ENCODE measurements around the gene PATZ1. TPM values are rescaled to one million over a fixed set of nuclear protein-coding genes. Genes with fewer than 3 reads are reported as not detected.

PATZ1 gene
- total and polyA plus RNA-seq, 2 donors (not counting 3 experiments of a cell fraction or from before 2014, with no cell fraction given) = 19.7 to 23.7 TPM

- dilution Hi-C loops (cut with MboI; ENCODE audit: extremely low pct_ligation_motif_present, low sequenced_read_pairs) = no loop called here
- CTCF ChIA-PET = interaction anchor here (2.4 kb wide), 1 partner anchor 28 kb away, joined by 8 read pairs; no protein-coding TSS in a partner anchor
- intact Hi-C loops (cut with micrococcal nuclease) = no loop called here
Observed at GRCh38 chr22:31341386-31342088, 4.6 kb downstream of the PATZ1 start.

GRCh38 chr22:31340765-31341247, 5.3 kb downstream of the PATZ1 start:
- Histone ChIP-seq H3K4me1 (ENCODE audit: control insufficient read depth, extremely low read depth, insufficient read depth, low read length) (peaks cover 27% of the 10 kb centered on the region), H3K9ac (replicated peaks; ENCODE audit: extremely low read depth, insufficient read depth, low read length) (no peak overlapping the region), H3K9me1 (replicated peaks; ENCODE audit: control insufficient read depth, extremely low read depth, insufficient read depth, low read length) (no peaks in the 10 kb centered on the region), H3K9me3 (replicated peaks; ENCODE audit: control insufficient read depth, insufficient read depth, low read length) (no peaks in the 10 kb centered on the region), H3K79me2 (ENCODE audit: control insufficient read depth, insufficient read depth, low read length) (peaks cover 19% of the 10 kb centered on the region), H3K27ac (ENCODE audit: insufficient read depth, low read depth, low read length) (no peak overlapping the region), H3K27me3 (ENCODE audit: control insufficient read depth in 2 of 2, insufficient read depth in 2 of 2, low read length in 2 of 2) (no peaks in the 10 kb centered on the region), H4K20me1 (replicated peaks; ENCODE audit: control insufficient read depth, extremely low read depth, insufficient read depth, low read length) (no peaks in the 10 kb centered on the region), H2AFZ (ENCODE audit: low read depth, low read length) (no peak overlapping the region), H3K4me3 (replicated peaks in 1 of 3; ENCODE audit: insufficient read depth in 1 of 3, low read depth in 1 of 3, low read length in 3 of 3) (no peak overlapping the region), H3K36me3 (ENCODE audit: control insufficient read depth in 2 of 2, extremely low read depth in 1 of 2, insufficient read depth in 2 of 2, low read length in 2 of 2) (peaks cover 4 to 11% of the 10 kb centered on the region in 2 experiments), H3K4me2 (ENCODE audit: insufficient read depth, low read length) (no peak overlapping the region)
- no peak for TF ChIP-seq FOS (IDR thresholded peaks at IDR 0.05; ENCODE audit: borderline replicate concordance, insufficient read depth, low read length)
- TF ChIP-seq MYC (IDR thresholded peaks at IDR 0.05; ENCODE audit: low read depth, low read length) = no peak
- no peak for TF ChIP-seq GATA2 (IDR thresholded peaks at IDR 0.05; ENCODE audit: insufficient read depth, insufficient read length, low read depth, low read length)
- no peak for TF ChIP-seq MAX (IDR thresholded peaks at IDR 0.05; ENCODE audit: insufficient read depth, insufficient read length)
- no peak for TF ChIP-seq EZH2 (IDR thresholded peaks at IDR 0.05; ENCODE audit: borderline replicate concordance, low read depth, low read length, severe bottlenecking)
- no peak for TF ChIP-seq CTCF (IDR thresholded peaks at IDR 0.05; ENCODE audit: extremely low read depth in 1 of 2, insufficient read depth in 1 of 2, low read depth in 1 of 2, low read length in 2 of 2)
- TF ChIP-seq POLR2AphosphoS5 (IDR thresholded peaks at IDR 0.05; ENCODE audit: insufficient read depth, low read depth, low read length) = no peak
- no peak for TF ChIP-seq JUN (IDR thresholded peaks at IDR 0.05; ENCODE audit: borderline replicate concordance, insufficient read depth, insufficient read length, low read depth)
- TF ChIP-seq POLR2A (IDR thresholded peaks at IDR 0.05; ENCODE audit: low read depth, low read length) = no peak
- POLR2A ChIA-PET = no interaction called here
- dilution Hi-C loops (cut with MboI; ENCODE audit: extremely low pct_ligation_motif_present, low sequenced_read_pairs) (no loop called here), intact Hi-C loops (cut with micrococcal nuclease) (no loop called here)
- FAIRE-seq (no peak), DNase-seq (ENCODE audit: low read depth, low spot score) (no peak)
- BruUV-seq (replicated peaks) = no TSS peak
- CTCF ChIA-PET = interaction anchor here (0.5 to 2.4 kb wide), 2 partner anchors 27 to 487 kb away, joined by 3 to 8 read pairs; no protein-coding TSS in a partner anchor

More at GRCh38 chr22:31341386-31342088, 4.6 kb downstream of the PATZ1 start:
- TF ChIP-seq MYC (IDR thresholded peaks at IDR 0.05; ENCODE audit: low read depth, low read length) = no peak
- TF ChIP-seq POLR2A (IDR thresholded peaks at IDR 0.05; ENCODE audit: low read depth, low read length) = no peak
- Histone ChIP-seq H3K9ac (replicated peaks; ENCODE audit: extremely low read depth, insufficient read depth, low read length) (no peak overlapping the region), H3K79me2 (ENCODE audit: control insufficient read depth, insufficient read depth, low read length) (peaks cover 19% of the 10 kb centered on the region), H3K9me3 (replicated peaks; ENCODE audit: control insufficient read depth, insufficient read depth, low read length) (no peaks in the 10 kb centered on the region), H3K36me3 (ENCODE audit: control insufficient read depth in 2 of 2, extremely low read depth in 1 of 2, insufficient read depth in 2 of 2, low read length in 2 of 2) (peaks cover 4 to 11% of the 10 kb centered on the region in 2 experiments), H3K27me3 (ENCODE audit: control insufficient read depth in 2 of 2, insufficient read depth in 2 of 2, low read length in 2 of 2) (no peaks in the 10 kb centered on the region), H2AFZ (ENCODE audit: low read depth, low read length) (no peak overlapping the region), H3K4me2 (ENCODE audit: insufficient read depth, low read length) (no peak overlapping the region), H3K9me1 (replicated peaks; ENCODE audit: control insufficient read depth, extremely low read depth, insufficient read depth, low read length) (no peaks in the 10 kb centered on the region), H4K20me1 (replicated peaks; ENCODE audit: control insufficient read depth, extremely low read depth, insufficient read depth, low read length) (no peaks in the 10 kb centered on the region), H3K4me1 (ENCODE audit: control insufficient read depth, extremely low read depth, insufficient read depth, low read length) (peaks cover 27% of the 10 kb centered on the region), H3K27ac (ENCODE audit: insufficient read depth, low read depth, low read length) (no peak overlapping the region), H3K4me3 (replicated peaks in 1 of 3; ENCODE audit: insufficient read depth in 1 of 3, low read depth in 1 of 3, low read length in 3 of 3) (no peak overlapping the region)
- POLR2A ChIA-PET = no interaction called here
- FAIRE-seq = no peak
- DNase-seq (ENCODE audit: low read depth, low spot score) = no peak
- no TSS peak for BruUV-seq (replicated peaks)
